ENCODE data around the gene CAMK2A. TPM values are rescaled to one million over a fixed set of nuclear protein-coding genes. Genes with fewer than 3 reads are reported as not detected.
A peak's percentile ranks its signal among the peaks of the same experiment; 100 is the strongest.

The CAMK2A gene
- polyA plus RNA-seq, 6 donors from 2014 or later: not detected

GRCh38 chr5:150219142-150219541, 70.4 kb downstream of the CAMK2A start:
- Mint-ChIP-seq H3K4me1 (peaks cover 0 to 8% (median 6%) of the 10 kb centered on the region in 3 donors), H3K27ac (no peak overlapping the region), H3K4me3 (no peak overlapping the region), H3K9me3 (no peaks in the 10 kb centered on the region), H3K27me3 (peaks cover 7 to 53% (median 26%) of the 10 kb centered on the region in 3 donors), H3K36me3 (no peaks in the 10 kb centered on the region)
- no peak for DNase-seq
- ATAC-seq (ENCODE audit: low read depth in 2 of 2): no peak

GRCh38 chr5:150218693-150219035, 70.9 kb downstream of the CAMK2A start:
- ATAC-seq (ENCODE audit: low read depth in 2 of 2): no peak
- peaks cover 7 to 56% (median 26%) of the 10 kb centered on the region in 3 donors for H3K27me3 Mint-ChIP-seq

DNA sequence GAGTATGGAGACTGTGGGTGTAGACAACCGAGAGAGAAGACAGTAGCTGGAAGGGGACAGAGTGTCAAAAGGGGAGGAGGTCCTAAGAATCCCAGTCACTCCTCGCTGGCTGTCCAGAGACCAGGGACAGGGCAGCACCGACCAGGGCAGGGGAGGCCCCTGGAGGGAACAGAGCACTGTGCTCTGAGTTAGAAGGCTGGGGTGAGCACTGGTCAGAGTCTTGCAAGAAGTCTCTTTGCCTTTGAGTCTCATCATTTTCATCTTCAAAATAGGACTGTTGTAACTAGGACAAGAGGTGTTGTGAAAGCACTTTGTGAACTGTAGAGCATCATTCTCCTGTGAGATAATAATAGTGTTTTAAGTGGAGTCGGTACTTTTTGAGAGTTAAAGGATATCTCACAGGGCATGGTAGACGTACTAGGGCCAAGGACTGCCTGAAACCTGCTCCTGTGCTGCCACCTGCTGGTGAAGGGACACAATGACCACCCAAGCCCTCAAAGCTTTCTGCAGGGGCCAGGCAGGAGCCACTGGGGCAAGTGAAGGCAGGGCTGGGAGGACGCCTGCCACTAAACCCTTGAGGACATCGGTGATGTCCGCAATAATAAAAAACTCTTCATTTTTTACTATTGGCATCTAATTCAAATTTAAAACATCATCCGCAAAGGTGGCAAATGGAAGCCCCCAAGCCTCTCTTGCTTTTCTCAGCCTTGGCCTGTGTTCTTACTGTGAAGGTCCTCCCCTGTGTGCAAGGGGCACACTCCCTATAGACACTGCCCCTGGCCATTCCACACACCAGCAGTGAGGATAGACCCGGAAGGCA, 71.5 kb downstream of the CAMK2A start:
- no peaks in the 10 kb centered on the region for H3K9me3 Mint-ChIP-seq
- H3K27ac Mint-ChIP-seq: peak overlapping the region in 1 of 6 donors; percentile 45
- ATAC-seq (ENCODE audit: low read depth in 2 of 2) (peak; percentile 79 to 93), DNase-seq (peak; percentile 63)
- no peak overlapping the region for H3K4me3 Mint-ChIP-seq
- no peaks in the 10 kb centered on the region for H3K36me3 Mint-ChIP-seq
- peaks cover 7 to 58% (median 26%) of the 10 kb centered on the region in 3 donors for H3K27me3 Mint-ChIP-seq
- peaks cover 0 to 8% (median 6%) of the 10 kb centered on the region in 3 donors for H3K4me1 Mint-ChIP-seq

More at GRCh38 chr5:150218693-150219035, 70.9 kb downstream of the CAMK2A start:
- peaks cover 0 to 8% (median 6%) of the 10 kb centered on the region in 3 donors for H3K4me1 Mint-ChIP-seq
- no peaks in the 10 kb centered on the region for H3K9me3 Mint-ChIP-seq
- H3K36me3 Mint-ChIP-seq: no peaks in the 10 kb centered on the region
- no peak overlapping the region for H3K27ac Mint-ChIP-seq
- no peak for DNase-seq
- no peak overlapping the region for H3K4me3 Mint-ChIP-seq

GRCh38 chr5:150217038-150217437, 72.5 kb downstream of the CAMK2A start:
- H3K9me3 Mint-ChIP-seq: no peaks in the 10 kb centered on the region
- peaks cover 0 to 8% (median 6%) of the 10 kb centered on the region in 3 donors for H3K4me1 Mint-ChIP-seq
- no peak overlapping the region for H3K27ac Mint-ChIP-seq
- H3K36me3 Mint-ChIP-seq: no peaks in the 10 kb centered on the region
- peaks cover 7 to 61% (median 29%) of the 10 kb centered on the region in 3 donors for H3K27me3 Mint-ChIP-seq
- DNase-seq (no peak), ATAC-seq (ENCODE audit: low read depth in 2 of 2) (no peak)
- H3K4me3 Mint-ChIP-seq: no peak overlapping the region

GRCh38 chr5:150215979-150216944, 73.3 kb downstream of the CAMK2A start:
- peaks cover 0 to 8% (median 6%) of the 10 kb centered on the region in 3 donors for H3K4me1 Mint-ChIP-seq
- DNase-seq (no peak), ATAC-seq (ENCODE audit: low read depth in 2 of 2) (no peak)
- H3K27me3 Mint-ChIP-seq: peaks cover 7 to 61% (median 34%) of the 10 kb centered on the region in 3 donors
- H3K27ac Mint-ChIP-seq: peak overlapping the region in 1 of 6 donors; percentile 80
- no peaks in the 10 kb centered on the region for H3K36me3 Mint-ChIP-seq
- H3K4me3 Mint-ChIP-seq: peak overlapping the region in 1 of 8 donors; percentile 18
- no peaks in the 10 kb centered on the region for H3K9me3 Mint-ChIP-seq

DNA sequence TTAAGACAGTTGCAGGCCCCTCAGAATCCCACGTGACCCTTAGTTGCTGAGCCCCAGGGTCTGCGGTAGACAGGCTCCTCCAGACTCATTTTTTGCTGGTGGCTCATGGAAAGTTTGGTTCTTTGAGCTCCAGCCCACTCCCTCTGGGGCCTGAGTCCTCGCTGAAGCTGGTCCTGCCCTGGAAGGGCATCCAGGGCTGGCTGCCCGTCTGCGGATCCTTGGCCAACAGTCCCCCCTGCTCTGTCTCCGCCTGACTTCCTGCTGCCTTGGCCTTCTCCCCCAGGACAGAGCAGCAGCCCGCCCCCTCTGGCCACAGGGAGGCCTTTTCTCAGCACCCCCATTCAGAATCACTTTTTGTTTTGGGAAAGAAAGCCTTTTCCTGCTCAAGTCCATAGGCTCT, 75.3 kb downstream of the CAMK2A start:
- ATAC-seq (ENCODE audit: low read depth in 2 of 2) (no peak), DNase-seq (no peak)
- H3K4me1 Mint-ChIP-seq: peaks cover 8 to 16% (median 8%) of the 10 kb centered on the region in 3 donors
- H3K4me3 Mint-ChIP-seq: no peak overlapping the region
- peaks cover 7 to 73% (median 54%) of the 10 kb centered on the region in 3 donors for H3K27me3 Mint-ChIP-seq
- H3K27ac Mint-ChIP-seq: peak overlapping the region in 1 of 6 donors; percentile 30
- H3K9me3 Mint-ChIP-seq: no peaks in the 10 kb centered on the region
- no peaks in the 10 kb centered on the region for H3K36me3 Mint-ChIP-seq

DNA sequence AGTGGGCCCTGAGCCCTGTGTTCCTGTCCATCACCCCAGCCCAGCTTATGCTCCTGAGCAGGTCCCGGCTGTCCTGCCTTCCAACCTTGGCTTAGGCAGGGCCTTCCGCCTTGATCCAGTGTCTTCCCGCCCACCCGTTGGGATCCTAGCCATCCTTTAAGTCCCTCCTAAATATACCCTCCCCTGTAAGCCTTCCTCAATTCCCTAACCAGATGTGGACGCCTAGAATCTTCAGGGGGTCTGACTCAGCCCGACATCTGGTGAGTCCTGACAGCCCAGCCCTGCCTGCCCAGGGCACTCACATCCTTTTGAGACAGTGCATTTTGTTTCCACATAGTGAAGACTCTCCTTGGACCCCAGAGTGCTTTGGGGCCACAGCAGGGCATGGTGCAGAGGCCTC, 76.0 kb downstream of the CAMK2A start:
- Mint-ChIP-seq H3K4me1 (peaks cover 8 to 22% (median 15%) of the 10 kb centered on the region in 3 donors), H3K27ac (peak overlapping the region in 1 of 6 donors; percentile 76)

GRCh38 chr5:150211156-150212030, 78.2 kb downstream of the CAMK2A start:
- H3K27ac Mint-ChIP-seq: peak overlapping the region in 2 of 6 donors; percentile 56 to 78
- no peaks in the 10 kb centered on the region for H3K36me3 Mint-ChIP-seq
- H3K4me1 Mint-ChIP-seq: peaks cover 0 to 16% (median 15%) of the 10 kb centered on the region in 3 donors
- peaks cover 13 to 75% (median 55%) of the 10 kb centered on the region in 3 donors for H3K27me3 Mint-ChIP-seq
- DNase-seq (no peak), ATAC-seq (ENCODE audit: low read depth in 2 of 2) (no peak)
- peaks cover 0 to 2% (median 0%) of the 10 kb centered on the region in 7 donors for H3K9me3 Mint-ChIP-seq
- no peak overlapping the region for H3K4me3 Mint-ChIP-seq

More for the DNA sequence above, 76.0 kb downstream of the CAMK2A start:
- ATAC-seq (ENCODE audit: low read depth in 2 of 2) (no peak), DNase-seq (no peak)
- Mint-ChIP-seq H3K4me3 (no peak overlapping the region), H3K36me3 (no peaks in the 10 kb centered on the region), H3K9me3 (no peaks in the 10 kb centered on the region), H3K27me3 (peaks cover 8 to 80% (median 61%) of the 10 kb centered on the region in 3 donors)

- ATAC-seq (ENCODE audit: low read depth in 2 of 2): no peak
- DNase-seq: no peak
- peaks cover 0 to 2% (median 0%) of the 10 kb centered on the region in 7 donors for H3K9me3 Mint-ChIP-seq
- H3K4me1 Mint-ChIP-seq: peaks cover 0 to 16% (median 15%) of the 10 kb centered on the region in 3 donors
- peaks cover 13 to 67% (median 53%) of the 10 kb centered on the region in 3 donors for H3K27me3 Mint-ChIP-seq
- H3K4me3 Mint-ChIP-seq: no peak overlapping the region
- no peaks in the 10 kb centered on the region for H3K36me3 Mint-ChIP-seq
- peak overlapping the region in 2 of 6 donors; percentile 78 to 89 for H3K27ac Mint-ChIP-seq
Observed at GRCh38 chr5:150210644-150211043, 78.9 kb downstream of the CAMK2A start.

GRCh38 chr5:150209099-150209635, 80.4 kb downstream of the CAMK2A start:
- peaks cover 13 to 57% (median 49%) of the 10 kb centered on the region in 3 donors for H3K27me3 Mint-ChIP-seq
- peaks cover 0 to 2% (median 0%) of the 10 kb centered on the region in 7 donors for H3K9me3 Mint-ChIP-seq
- peak overlapping the region in 4 of 8 donors; percentile 10 to 41 (median 34) for H3K4me3 Mint-ChIP-seq
- no peaks in the 10 kb centered on the region for H3K36me3 Mint-ChIP-seq
- no peak overlapping the region for H3K27ac Mint-ChIP-seq
- ATAC-seq (ENCODE audit: low read depth in 2 of 2) (peak; percentile 42 to 53), DNase-seq (no peak)
- H3K4me1 Mint-ChIP-seq: peaks cover 0 to 16% (median 15%) of the 10 kb centered on the region in 3 donors

DNA sequence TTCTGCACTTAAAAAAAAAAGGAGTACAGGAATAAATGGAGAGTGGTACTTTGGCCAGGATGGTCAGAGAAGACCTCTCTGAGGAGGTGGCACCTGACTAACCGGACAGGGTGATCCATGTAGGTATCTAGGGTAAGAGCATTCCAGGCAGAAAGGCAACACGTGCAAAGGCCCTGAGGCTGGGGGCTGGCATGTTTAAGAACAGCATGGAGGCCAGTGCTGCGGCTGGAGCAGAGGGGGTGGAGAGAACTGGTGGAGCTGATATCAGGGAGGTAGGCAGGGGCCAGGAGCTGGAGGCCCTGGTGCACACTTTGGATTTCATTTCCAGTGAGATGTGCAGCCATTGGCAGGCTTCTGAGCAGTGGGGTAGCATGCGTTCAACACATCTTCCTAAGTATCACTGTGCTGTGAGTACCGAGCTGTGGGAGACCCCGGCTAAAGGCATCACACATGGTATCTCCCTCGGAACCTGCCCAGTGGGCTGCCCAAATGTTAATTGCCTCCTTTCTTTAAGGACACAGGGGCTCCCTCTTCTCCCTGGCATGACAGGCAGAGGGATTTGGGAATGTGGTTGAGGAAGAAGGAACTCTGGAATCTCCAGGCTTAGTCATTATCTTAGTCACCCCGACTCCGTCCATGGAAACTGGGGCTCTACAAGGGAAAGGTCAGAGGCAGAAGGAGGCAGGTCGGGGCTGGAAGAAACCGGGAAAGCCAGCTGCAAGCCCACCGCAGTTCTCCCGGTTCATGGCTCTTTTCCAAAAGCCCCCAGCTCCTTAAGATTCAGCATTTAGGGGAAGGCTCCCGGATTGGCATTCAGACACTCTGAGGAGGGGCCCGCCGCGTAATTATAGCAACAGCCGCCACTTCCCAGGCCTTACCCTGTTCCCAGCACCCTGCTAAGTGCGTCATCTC, 81.1 kb downstream of the CAMK2A start:
- peaks cover 0 to 16% (median 15%) of the 10 kb centered on the region in 3 donors for H3K4me1 Mint-ChIP-seq
- no peaks in the 10 kb centered on the region for H3K36me3 Mint-ChIP-seq
- ATAC-seq (ENCODE audit: low read depth in 2 of 2): no peak
- no peak for DNase-seq
- peak overlapping the region in 4 of 8 donors; percentile 1 to 40 (median 22) for H3K4me3 Mint-ChIP-seq
- peaks cover 13 to 52% (median 49%) of the 10 kb centered on the region in 3 donors for H3K27me3 Mint-ChIP-seq
- peaks cover 0 to 2% (median 0%) of the 10 kb centered on the region in 7 donors for H3K9me3 Mint-ChIP-seq
- peak overlapping the region in 1 of 6 donors; percentile 52 for H3K27ac Mint-ChIP-seq

All from naive B cell (primary cell).